Sigmoid colon (tissue), 7 donors: ENCODE results near the gene EIF1. TPM values are rescaled to one million over a fixed set of nuclear protein-coding genes. Genes with fewer than 3 reads are reported as not detected.
A peak's percentile ranks its signal among the peaks of the same experiment; 100 is the strongest.

Source experiments
- DNase-seq: peaks from one replicate; pipeline ENCODE4 v3.0.0-alpha.2; 2019
- H3K27ac ChIP-seq, 4 donors: fragments of 200-600 bp; sonication (generic); one replicate each; pipeline ENCODE4 v1.5.1; 2016 to 2019; ENCODE audit warnings: mild to moderate bottlenecking in 1 of 4
- H3K27me3 ChIP-seq, 3 donors: fragments of 200-600 bp; sonication (generic); one replicate each; pipeline ENCODE4 v1.5.1; 2019; ENCODE audit warnings: mild to moderate bottlenecking in 1 of 3
- H3K36me3 ChIP-seq, 4 donors: fragments of 200-600 bp; sonication (generic); one replicate each; pipeline ENCODE4 v1.5.1; 2016 to 2019
- H3K4me1 ChIP-seq, 4 donors: fragments of 200-600 bp; sonication (generic); one replicate each; pipeline ENCODE4 v1.5.1; 2017 to 2019
- H3K4me3 ChIP-seq, 4 donors: fragments of 200-600 bp; sonication (generic); one replicate each; pipeline ENCODE4 v1.5.1; 2017 to 2019; ENCODE audit warnings: mild to moderate bottlenecking in 2 of 4, moderate library complexity in 1 of 4
- H3K9me3 ChIP-seq, 4 donors: fragments of 200-600 bp in 3 of 4; sonication (generic) in 3 of 4; one replicate each; pipeline versions ENCODE4 v1.5.1 to v1.6.1; 2013 to 2019
- CTCF ChIP-seq, 4 experiments: fragments of 450-650 bp in 3 of 4; fragments of 200-600 bp in 1 of 4; IDR thresholded peaks; one replicate each; pipeline ENCODE4 v1.5.1; 2016 to 2019; ENCODE audit warnings: antibody characterized with exemption in 4 of 4, mild to moderate bottlenecking in 3 of 4, moderate library complexity in 2 of 4
- EP300 ChIP-seq, 4 donors: sonication (generic); formaldehyde crosslinking; IDR thresholded peaks; one replicate each; pipeline ENCODE4 v1.6.1; 2017; ENCODE audit warnings: antibody characterized with exemption in 4 of 4
- POLR2A ChIP-seq, 2 donors: fragments of 450-650 bp; IDR thresholded peaks; one replicate each; pipeline ENCODE4 v1.6.1; 2016; ENCODE audit warnings: antibody characterized with exemption in 2 of 2, mild to moderate bottlenecking in 2 of 2, moderate library complexity in 2 of 2
- POLR2AphosphoS5 ChIP-seq, 4 donors: sonication (generic); formaldehyde crosslinking; IDR thresholded peaks; one replicate each; pipeline ENCODE4 v1.6.1; 2017; ENCODE audit warnings: antibody characterized with exemption in 4 of 4
- whole genome bisulfite sequencing, 2 donors: extraction: QIAGEN DNeasy Blood & Tissue Kit; methylation state at CpG; one replicate each; pipeline ENCODE4 v1.1.7; 2013; 5-methylcytosine and 5-hydroxymethylcytosine counted together
- intact Hi-C: fragments of 100-400 bp; cut with DNase I; formaldehyde crosslinking; loops from one replicate; pipeline ENCODE4 v1.15.1; 2023
- polyA plus RNA-seq, 3 donors: library from polyadenylated mRNA; stranded (reverse); fragments of 200-250 nt; gene quantifications; one replicate each; pipeline ENCODE4 v1.2.3, GENCODE V29; 2013
- total RNA-seq, 4 donors: library from RNA; depleted of rRNA; stranded (reverse); fragments of >200 nt; gene quantifications; one replicate each; pipeline ENCODE4 v1.1.0, GENCODE V29; 2016
- donor health status: healthy with polysubstance abuse.
- donor health status: Bipolar disorder and iron deficiency.
- donor health status: healthy.

Gene EIF1
- total and polyA plus RNA-seq, 7 donors = 246 to 572 (median 481) TPM

GRCh38 chr17:41649923-41650519 is 38.7 kb upstream of the EIF1 start:
- Histone ChIP-seq H3K9me3 (no peaks in the 10 kb centered on the region), H3K27me3 (no peaks in the 10 kb centered on the region), H3K27ac (peak overlapping the region in 1 of 4 donors; percentile 72), H3K36me3 (no peaks in the 10 kb centered on the region), H3K4me1 (peaks cover 0 to 26% (median 14%) of the 10 kb centered on the region in 4 donors), H3K4me3 (no peak overlapping the region)
- no peak for DNase-seq
- 92 to 93% methylated on average over 10 of the region's 10 CpGs for WGBS, 2 donors
- intact Hi-C loops = loop anchor here (5.0 kb wide), 1 partner anchor 743 kb away; no protein-coding TSS in a partner anchor
- TF ChIP-seq POLR2AphosphoS5 (IDR thresholded peaks at IDR 0.05) = no peak
- TF ChIP-seq POLR2A (IDR thresholded peaks at IDR 0.05) = no peak
- no peak for TF ChIP-seq CTCF (IDR thresholded peaks at IDR 0.05)
- no peak for TF ChIP-seq EP300 (IDR thresholded peaks at IDR 0.05)

DNA sequence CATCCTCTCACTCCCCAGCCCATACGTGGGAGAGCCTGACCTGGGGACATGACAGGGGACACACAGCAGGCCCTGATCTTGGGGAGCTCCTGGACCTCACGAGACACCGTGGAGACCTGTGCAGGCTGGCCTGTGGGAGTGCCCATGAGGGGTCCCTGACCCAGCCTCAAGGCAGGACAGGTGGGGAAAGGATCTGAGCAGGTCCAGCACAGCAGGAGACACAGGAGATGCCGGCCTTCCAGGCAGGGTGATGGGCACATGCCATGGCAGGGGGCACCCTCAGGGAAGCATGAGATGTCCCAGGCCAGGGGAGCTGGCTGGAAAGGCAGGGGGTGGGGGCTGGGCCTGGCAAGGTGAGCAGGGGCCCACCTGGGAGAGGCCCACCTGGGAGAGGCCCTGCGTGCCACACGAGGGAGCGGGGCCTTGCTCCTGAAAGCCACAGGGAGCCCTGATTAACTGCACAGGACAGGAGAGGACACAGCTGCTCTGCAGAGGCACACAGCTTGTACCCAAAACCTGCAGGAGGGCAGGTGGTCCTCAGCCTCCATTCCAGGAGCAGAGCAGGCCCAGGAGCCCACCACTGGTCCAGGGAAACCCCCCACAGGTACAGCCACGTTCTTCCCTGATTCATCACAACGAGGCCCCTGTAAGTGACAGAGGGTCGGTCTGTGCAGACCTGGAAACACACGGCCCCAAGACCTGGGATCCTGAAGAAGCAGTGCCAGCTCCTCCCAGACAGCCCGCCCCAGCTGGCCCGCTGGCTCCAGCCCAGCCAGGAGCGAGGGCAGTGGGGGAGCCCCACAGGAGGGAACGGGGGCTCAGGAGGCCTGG is 37.7 kb upstream of the EIF1 start:
- whole genome bisulfite sequencing, 2 donors = 36 to 72% methylated on average over 15 of the region's 15 CpGs
- no peaks in the 10 kb centered on the region for H3K9me3 ChIP-seq
- no peak for TF ChIP-seq POLR2A (IDR thresholded peaks at IDR 0.05)
- no peak for TF ChIP-seq EP300 (IDR thresholded peaks at IDR 0.05)
- no peak for TF ChIP-seq CTCF (IDR thresholded peaks at IDR 0.05)
- TF ChIP-seq POLR2AphosphoS5 (IDR thresholded peaks at IDR 0.05) = no peak
- no peaks in the 10 kb centered on the region for H3K36me3 ChIP-seq
- H3K27ac ChIP-seq = peak overlapping the region in 3 of 4 donors; percentile 23 to 72 (median 37)
- peak overlapping the region in 2 of 4 donors; percentile 13 to 18 for H3K4me3 ChIP-seq
- no peak for DNase-seq
- peaks cover 0 to 21% (median 14%) of the 10 kb centered on the region in 4 donors for H3K4me1 ChIP-seq
- intact Hi-C loops = no loop called here
- no peaks in the 10 kb centered on the region for H3K27me3 ChIP-seq

GRCh38 chr17:41651625-41652460 is 36.8 kb upstream of the EIF1 start:
- intact Hi-C loops = no loop called here
- H3K9me3 ChIP-seq = no peaks in the 10 kb centered on the region
- H3K27me3 ChIP-seq = no peaks in the 10 kb centered on the region
- DNase-seq = peak; percentile 75
- WGBS, 2 donors = 35 to 71% methylated on average over 13 of the region's 13 CpGs
- H3K36me3 ChIP-seq = no peaks in the 10 kb centered on the region
- H3K4me3 ChIP-seq = peak overlapping the region in 2 of 4 donors; percentile 13 to 18
- peaks cover 0 to 21% (median 14%) of the 10 kb centered on the region in 4 donors for H3K4me1 ChIP-seq
- no peak for TF ChIP-seq CTCF (IDR thresholded peaks at IDR 0.05)
- peak overlapping the region in 3 of 4 donors; percentile 23 to 72 (median 37) for H3K27ac ChIP-seq

DNA sequence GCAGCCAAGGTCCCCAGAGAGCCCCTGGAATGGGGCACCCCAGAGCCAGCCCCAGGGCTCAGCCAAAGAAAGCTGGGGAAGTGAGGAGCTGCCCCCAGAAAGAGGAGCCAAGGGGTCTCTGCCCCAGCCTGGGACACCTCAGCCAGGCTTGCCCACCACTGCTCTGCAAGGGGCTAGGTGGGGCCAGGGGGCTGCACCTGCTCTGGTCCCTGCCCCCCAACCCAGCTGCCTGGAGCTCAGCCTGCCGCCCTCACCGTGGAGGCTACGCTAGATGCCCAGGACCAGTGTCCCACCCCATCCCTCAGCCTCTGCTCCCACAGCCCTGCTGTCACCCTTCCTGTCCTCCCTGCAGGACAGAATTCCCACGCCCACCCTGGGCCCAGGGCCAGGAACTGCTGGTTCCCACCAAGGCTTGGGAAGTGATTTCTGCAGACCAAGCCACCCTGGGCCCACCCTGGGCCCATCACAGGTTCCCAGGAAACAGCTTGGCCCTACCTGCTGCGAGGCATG is 36.2 kb upstream of the EIF1 start:
- no peaks in the 10 kb centered on the region for H3K27me3 ChIP-seq
- no peak overlapping the region for H3K4me3 ChIP-seq
- TF ChIP-seq POLR2AphosphoS5 (IDR thresholded peaks at IDR 0.05) (no peak), CTCF (IDR thresholded peaks at IDR 0.05) (no peak), EP300 (IDR thresholded peaks at IDR 0.05) (no peak), POLR2A (IDR thresholded peaks at IDR 0.05) (no peak)
- 73 to 82% methylated on average over 5 of the region's 5 CpGs for WGBS, 2 donors
- peaks cover 0 to 21% (median 13%) of the 10 kb centered on the region in 4 donors for H3K4me1 ChIP-seq
- H3K27ac ChIP-seq = no peak overlapping the region
- H3K9me3 ChIP-seq = no peaks in the 10 kb centered on the region
- no peaks in the 10 kb centered on the region for H3K36me3 ChIP-seq
- intact Hi-C loops = no loop called here
- DNase-seq = no peak
